ENCODE measurements around the gene IRS1. TPM values are rescaled to one million over a fixed set of nuclear protein-coding genes. Genes with fewer than 3 reads are reported as not detected.

Gene IRS1
- total RNA-seq, 4 donors from 2014 or later: 14.3 to 16.2 (median 15.5) TPM

GRCh38 chr2:226780431-226780830, 19.2 kb downstream of the IRS1 start:
- no peak for TF ChIP-seq CTCF (IDR thresholded peaks at IDR 0.05)
- no peak for ATAC-seq (ENCODE audit: low FRiP score)
- no peak for DNase-seq (ENCODE audit: low spot score)

- no peak for TF ChIP-seq CTCF (IDR thresholded peaks at IDR 0.05)
- ATAC-seq (ENCODE audit: low FRiP score) (no peak), DNase-seq (ENCODE audit: low spot score) (no peak)
Measured at GRCh38 chr2:226777611-226778010, 22.0 kb downstream of the IRS1 start.

DNA sequence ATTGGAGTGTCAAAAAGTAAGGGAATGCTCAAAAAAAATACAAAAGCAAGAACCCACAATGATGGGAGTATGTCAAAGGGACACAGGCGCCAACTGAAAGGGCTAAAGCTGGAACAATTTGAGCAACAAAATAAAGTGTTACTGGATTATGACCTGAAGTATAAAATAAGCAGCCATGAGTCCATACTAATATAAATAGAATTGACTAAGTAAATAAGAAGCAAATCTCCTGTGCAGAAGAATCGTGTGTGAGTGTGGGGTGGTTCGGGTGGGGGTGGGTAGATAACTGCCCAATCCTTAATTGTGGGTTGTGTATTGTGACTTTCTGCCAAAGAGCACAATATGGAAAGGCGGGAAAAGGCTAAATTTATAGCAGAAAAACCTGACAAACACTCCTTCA, 23.5 kb downstream of the IRS1 start:
- TF ChIP-seq CTCF (IDR thresholded peaks at IDR 0.05): no peak
- DNase-seq (ENCODE audit: low spot score) (no peak), ATAC-seq (ENCODE audit: low FRiP score) (no peak)

DNA sequence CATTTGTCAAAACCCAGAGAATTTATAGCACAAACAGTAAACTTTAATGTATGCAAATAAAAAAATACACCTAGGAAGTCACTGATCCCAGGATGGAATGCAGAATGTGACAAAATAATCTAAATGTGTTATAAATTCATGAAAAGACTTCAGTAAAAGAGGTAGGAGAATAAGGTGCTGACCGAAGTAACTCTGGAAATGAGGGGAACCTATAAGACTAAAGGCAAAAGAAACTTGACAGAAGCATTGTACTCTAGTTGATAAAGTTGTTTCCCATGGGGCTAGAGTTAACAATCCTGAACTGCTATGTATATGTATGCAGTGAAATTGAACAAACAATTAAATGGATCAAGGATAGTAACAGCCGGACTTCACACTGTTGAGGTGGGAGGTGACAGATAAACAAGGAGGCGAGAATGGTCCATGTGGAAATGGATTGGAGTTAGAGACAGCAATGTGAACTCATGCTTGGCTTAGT, 24.5 kb downstream of the IRS1 start:
- TF ChIP-seq CTCF (IDR thresholded peaks at IDR 0.05): no peak
- DNase-seq (ENCODE audit: low spot score): no peak
- ATAC-seq (ENCODE audit: low FRiP score): no peak

DNA sequence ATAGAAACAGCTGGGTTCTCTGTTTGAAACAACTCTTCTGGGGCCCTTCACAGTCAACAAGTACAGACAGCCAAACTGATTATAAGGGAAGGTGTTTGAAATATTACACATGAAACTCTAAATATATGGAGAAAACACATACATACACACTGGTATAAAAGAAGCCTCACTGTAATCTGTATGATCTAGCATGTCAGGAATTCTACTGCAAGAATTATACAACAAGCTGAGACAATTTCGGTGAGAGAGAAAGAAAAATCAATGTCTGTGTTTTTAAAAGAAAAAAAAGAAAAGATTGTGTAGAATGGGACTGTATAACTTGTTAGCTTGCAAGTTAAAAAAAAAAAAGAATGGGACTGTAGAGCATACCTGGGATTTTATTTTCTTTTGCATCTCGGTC, 26.3 kb downstream of the IRS1 start:
- ATAC-seq (ENCODE audit: low FRiP score): no peak
- DNase-seq (ENCODE audit: low spot score): no peak
- TF ChIP-seq CTCF (IDR thresholded peaks at IDR 0.05): no peak

DNA sequence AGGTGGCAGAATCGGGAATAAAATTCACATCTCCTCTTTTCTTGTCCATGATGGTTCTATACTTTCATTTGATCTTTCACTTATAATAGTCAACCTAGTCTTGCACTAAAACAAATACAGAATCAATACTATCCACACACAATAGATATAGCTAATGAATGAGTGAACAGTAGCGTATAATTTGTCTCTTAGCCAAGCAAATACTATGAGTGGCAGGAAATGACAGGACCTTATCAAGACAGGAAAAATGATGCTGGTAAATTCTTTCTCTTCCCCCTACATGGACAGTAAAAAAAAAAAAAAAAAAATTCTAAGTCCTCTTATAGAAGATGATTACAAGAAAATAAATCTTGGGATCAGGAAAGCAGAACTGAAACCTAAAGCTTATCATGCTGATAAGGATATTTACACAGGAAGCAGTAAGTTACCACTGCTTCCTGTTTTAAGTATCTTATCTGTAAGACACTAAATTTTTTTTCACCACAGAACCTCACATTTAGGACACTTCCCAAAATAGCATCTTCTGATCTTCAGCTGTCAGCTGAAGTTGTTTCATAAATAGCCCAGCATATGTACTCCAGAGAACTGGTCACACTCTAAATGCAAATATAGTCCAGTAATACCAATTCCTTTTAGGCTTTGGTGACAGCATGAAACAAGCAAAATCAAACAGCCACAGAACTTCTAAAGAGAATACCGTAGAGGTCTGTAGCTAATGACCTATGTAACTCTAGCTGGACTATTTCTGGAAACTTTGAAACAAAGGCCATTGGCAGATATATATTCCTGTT, 27.0 kb downstream of the IRS1 start:
- TF ChIP-seq CTCF (IDR thresholded peaks at IDR 0.05): no peak
- no peak for DNase-seq (ENCODE audit: low spot score)
- no peak for ATAC-seq (ENCODE audit: low FRiP score)

DNA sequence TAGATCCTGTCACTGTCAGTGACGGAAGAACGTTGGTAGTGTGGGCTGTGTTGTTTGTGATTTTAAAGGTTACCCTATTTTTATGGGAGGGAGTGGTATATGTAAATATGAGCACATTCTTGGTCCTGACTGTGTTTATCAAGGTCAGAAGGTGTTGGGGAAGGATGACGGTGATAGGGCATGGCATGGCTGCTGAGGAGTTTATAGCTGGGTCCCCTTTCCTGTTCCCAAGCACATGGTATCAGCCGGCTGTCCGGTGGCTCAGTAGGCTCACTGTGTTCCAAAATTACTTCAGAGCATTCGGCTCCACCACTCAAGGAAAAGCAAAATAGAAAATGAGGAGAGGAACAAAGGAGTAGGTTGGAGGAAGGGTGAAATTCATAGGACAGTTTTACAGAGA, 28.6 kb downstream of the IRS1 start:
- ATAC-seq (ENCODE audit: low FRiP score) (no peak), DNase-seq (ENCODE audit: low spot score) (no peak)
- no peak for TF ChIP-seq CTCF (IDR thresholded peaks at IDR 0.05)

Data from omental fat pad (tissue), 4 donors.